Endodermal cell (in vitro differentiated cells): ENCODE measurements around the gene AGAP3. TPM values are rescaled to one million over a fixed set of nuclear protein-coding genes. Genes with fewer than 3 reads are reported as not detected.

Source experiments
- DNase-seq: peaks from one replicate; pipeline ENCODE4 v3.0.0-alpha.2; 2017
- H3K27ac ChIP-seq: 2 replicates; pipeline ENCODE4 v1.5.1; 2013; ENCODE audit warnings: mild to moderate bottlenecking, low read depth, low read length, moderate library complexity
- H3K27me3 ChIP-seq: 2 replicates; pipeline ENCODE4 v1.6.1; 2013; ENCODE audit warnings: mild to moderate bottlenecking, low read length, moderate library complexity; ENCODE audit not compliant: insufficient read depth, control insufficient read depth, poor library complexity, severe bottlenecking
- H3K36me3 ChIP-seq: 2 replicates; pipeline ENCODE4 v1.7.0; 2013; ENCODE audit warnings: mild to moderate bottlenecking, low read length, moderate library complexity; ENCODE audit not compliant: control insufficient read depth, insufficient read depth
- H3K4me1 ChIP-seq: one replicate; pipeline ENCODE4 v1.7.0; 2013; ENCODE audit warnings: low read length; ENCODE audit not compliant: control insufficient read depth, insufficient read depth
- H3K4me3 ChIP-seq: 2 replicates; pipeline ENCODE4 v1.5.1; 2013; ENCODE audit warnings: mild to moderate bottlenecking, low read length, moderate library complexity
- H3K9ac ChIP-seq: 2 replicates; pipeline ENCODE4 v1.6.1; 2013; ENCODE audit warnings: mild to moderate bottlenecking, low read length, moderate library complexity; ENCODE audit not compliant: poor library complexity, severe bottlenecking; ENCODE audit errors: extremely low read depth
- H3K9me3 ChIP-seq: 2 replicates; pipeline ENCODE4 v1.6.1; 2013; ENCODE audit warnings: mild to moderate bottlenecking, low read length, moderate library complexity; ENCODE audit not compliant: control insufficient read depth
- H3K27ac Mint-ChIP-seq: 2 replicates; pipeline ENCODE4 v1.8.0; 2020; ENCODE audit warnings: mixed read lengths
- H3K27me3 Mint-ChIP-seq: 2 replicates; pipeline ENCODE4 v1.8.0; 2021; ENCODE audit warnings: mild to moderate bottlenecking, mixed read lengths; ENCODE audit not compliant: insufficient read depth
- H3K36me3 Mint-ChIP-seq: 2 replicates; pipeline ENCODE4 v1.8.0; 2020; ENCODE audit warnings: low read depth, mixed read lengths
- H3K4me1 Mint-ChIP-seq: 2 replicates; pipeline ENCODE4 v1.8.0; 2020; ENCODE audit warnings: mixed read lengths
- H3K4me3 Mint-ChIP-seq: 2 replicates; pipeline ENCODE4 v1.8.0; 2020; ENCODE audit warnings: mild to moderate bottlenecking, moderate library complexity, mixed read lengths
- H3K9me3 Mint-ChIP-seq: 2 replicates; pipeline ENCODE4 v1.8.0; 2020; ENCODE audit warnings: mild to moderate bottlenecking, mixed read lengths
- CTCF ChIP-seq: fragments of 200-600 bp; sonication (generic); conservative IDR thresholded peaks from 2 replicates; pipeline ENCODE4 v1.5.0; 2021; ENCODE audit warnings: antibody characterized with exemption, mild to moderate bottlenecking
- WGBS, 2 experiments: methylation state at CpG; one replicate each; pipeline versions ENCODE4 v1.1.5 to v1.1.7; 2013; ENCODE audit warnings: missing lambda C conversion rate in 2 of 2, mixed read lengths in 1 of 2; ENCODE audit not compliant: insufficient coverage in 1 of 2, insufficient read length in 1 of 2; 5-methylcytosine and 5-hydroxymethylcytosine counted together
- total RNA-seq, 2 donors: library from RNA; stranded (reverse); fragmentation: NEBNext Ultra II Directional in 1 of 2; extraction: Animal tissue kit (Norgen Biotek cat#: 25700) in 1 of 2; gene quantifications; 2 replicates in 1 of 2; 3 replicates in 1 of 2; pipeline ENCODE4 v1.2.1, GENCODE V29; 2021

Gene AGAP3
- total RNA-seq, 2 donors from 2014 or later = 113 to 116 TPM

- 60 to 75% methylated on average over 6 of the region's 6 CpGs for WGBS, 2 experiments
Observed at GRCh38 chr7:151152643-151153513, 66.6 kb downstream of the AGAP3 start.

GRCh38 chr7:151157645-151158329 is 71.5 kb downstream of the AGAP3 start:
- H3K36me3 ChIP-seq = no peaks in the 10 kb centered on the region
- H3K4me1 ChIP-seq = no peaks in the 10 kb centered on the region
- Mint-ChIP-seq H3K27ac (no peak overlapping the region), H3K27me3 (peaks cover 25% of the 10 kb centered on the region), H3K36me3 (no peaks in the 10 kb centered on the region), H3K4me3 (no peak overlapping the region), H3K9me3 (no peaks in the 10 kb centered on the region), H3K4me1 (peaks cover 6% of the 10 kb centered on the region)
- 76 to 93% methylated on average over 3 to 7 of the region's 7 CpGs for WGBS, 2 experiments
- H3K4me3 ChIP-seq = no peak overlapping the region
- no peaks in the 10 kb centered on the region for H3K9me3 ChIP-seq
- H3K27me3 ChIP-seq = peaks cover 31% of the 10 kb centered on the region
- TF ChIP-seq CTCF = no peak
- DNase-seq = peak; percentile 42
- H3K27ac ChIP-seq = no peak overlapping the region
- H3K9ac ChIP-seq = no peak overlapping the region

More at GRCh38 chr7:151152643-151153513, 66.6 kb downstream of the AGAP3 start:
- Histone ChIP-seq H3K4me1 (no peaks in the 10 kb centered on the region), H3K36me3 (no peaks in the 10 kb centered on the region), H3K4me3 (no peak overlapping the region), H3K9me3 (no peaks in the 10 kb centered on the region), H3K9ac (no peak overlapping the region), H3K27ac (no peak overlapping the region), H3K27me3 (peaks cover 14% of the 10 kb centered on the region)
- H3K4me1 Mint-ChIP-seq = peaks cover 8% of the 10 kb centered on the region
- peaks cover 23% of the 10 kb centered on the region for H3K27me3 Mint-ChIP-seq
- H3K27ac Mint-ChIP-seq = no peak overlapping the region
- H3K9me3 Mint-ChIP-seq = no peaks in the 10 kb centered on the region
- DNase-seq = no peak
- H3K36me3 Mint-ChIP-seq = no peaks in the 10 kb centered on the region
- no peak overlapping the region for H3K4me3 Mint-ChIP-seq
- peak; percentile 63 for TF ChIP-seq CTCF

GRCh38 chr7:151161757-151162156 is 75.5 kb downstream of the AGAP3 start:
- no peak for TF ChIP-seq CTCF
- Histone ChIP-seq H3K4me3 (no peak overlapping the region), H3K9me3 (no peaks in the 10 kb centered on the region), H3K27me3 (peaks cover 68% of the 10 kb centered on the region), H3K36me3 (no peaks in the 10 kb centered on the region), H3K4me1 (no peaks in the 10 kb centered on the region), H3K27ac (no peak overlapping the region), H3K9ac (no peak overlapping the region)
- H3K9me3 Mint-ChIP-seq = no peaks in the 10 kb centered on the region
- H3K27ac Mint-ChIP-seq = no peak overlapping the region
- H3K4me3 Mint-ChIP-seq = no peak overlapping the region
- peaks cover 12% of the 10 kb centered on the region for H3K27me3 Mint-ChIP-seq
- H3K4me1 Mint-ChIP-seq = peaks cover 6% of the 10 kb centered on the region
- no peaks in the 10 kb centered on the region for H3K36me3 Mint-ChIP-seq
- no peak for DNase-seq
- WGBS, 2 experiments = 81 to 93% methylated on average over 1 of the region's 1 CpG
